Measurements from ENCODE around the gene SH3YL1.

Gene SH3YL1

GRCh38 chr2:270861-271260, 7.0 kb upstream of the SH3YL1 start:
- no peak overlapping the region for H3K4me3 Mint-ChIP-seq

GRCh38 chr2:269356-270030, 5.7 kb upstream of the SH3YL1 start:
- H3K4me1 Mint-ChIP-seq: peaks cover 49% of the 10 kb centered on the region
- ATAC-seq (no peak), DNase-seq (ENCODE audit: low spot score in 2 of 2) (no peak)
- no peak overlapping the region for H3K27ac Mint-ChIP-seq
- H3K4me3 Mint-ChIP-seq: no peak overlapping the region
- no peaks in the 10 kb centered on the region for H3K9me3 Mint-ChIP-seq
- H3K36me3 Mint-ChIP-seq: peaks cover 48% of the 10 kb centered on the region

More at GRCh38 chr2:270861-271260, 7.0 kb upstream of the SH3YL1 start:
- H3K9me3 Mint-ChIP-seq: no peaks in the 10 kb centered on the region
- no peak for DNase-seq (ENCODE audit: low spot score in 2 of 2)
- peaks cover 52% of the 10 kb centered on the region for H3K4me1 Mint-ChIP-seq
- ATAC-seq: no peak
- peaks cover 54% of the 10 kb centered on the region for H3K36me3 Mint-ChIP-seq
- H3K27ac Mint-ChIP-seq: no peak overlapping the region

- Mint-ChIP-seq H3K36me3 (peaks cover 42% of the 10 kb centered on the region), H3K4me3 (no peak overlapping the region), H3K4me1 (peaks cover 46% of the 10 kb centered on the region), H3K27ac (no peak overlapping the region), H3K9me3 (no peaks in the 10 kb centered on the region)
- DNase-seq (ENCODE audit: low spot score in 2 of 2) (no peak), ATAC-seq (no peak)
Measured at GRCh38 chr2:268323-268722, 4.5 kb upstream of the SH3YL1 start.

GRCh38 chr2:264493-265468, 949 bp upstream of the SH3YL1 start, which contains the start of gene ACP1:
Gene ACP1 (plus strand): TSS chr2:264947. CDS start chr2:264965, 18 bp downstream.
- DNase-seq (ENCODE audit: low spot score in 2 of 2) (peak; percentile 90 to 94), ATAC-seq (peak; percentile 90)
- Mint-ChIP-seq H3K27ac (peak within 1 kb of the TSS; percentile 94), H3K36me3 (peaks cover 21% of the 10 kb centered on the region), H3K9me3 (no peaks in the 10 kb centered on the region), H3K4me1 (peaks cover 33% of the 10 kb centered on the region), H3K4me3 (peak within 1 kb of the TSS; percentile 87)

GRCh38 chr2:263022-263738, 652 bp downstream of the SH3YL1 start:
- Mint-ChIP-seq H3K4me3 (peak overlapping the region; percentile 87), H3K27ac (no peak overlapping the region), H3K9me3 (peaks cover 6% of the 10 kb centered on the region), H3K4me1 (peaks cover 21% of the 10 kb centered on the region), H3K36me3 (peaks cover 21% of the 10 kb centered on the region)
- DNase-seq (ENCODE audit: low spot score in 2 of 2) (no peak), ATAC-seq (no peak)

GRCh38 chr2:262117-262516, 1.7 kb downstream of the SH3YL1 start:
- Mint-ChIP-seq H3K4me1 (peaks cover 10% of the 10 kb centered on the region), H3K36me3 (peaks cover 16% of the 10 kb centered on the region), H3K4me3 (no peak overlapping the region), H3K27ac (no peak overlapping the region), H3K9me3 (peaks cover 11% of the 10 kb centered on the region)
- ATAC-seq (no peak), DNase-seq (ENCODE audit: low spot score in 2 of 2) (no peak)

GRCh38 chr2:260507-261161, 3.2 kb downstream of the SH3YL1 start:
- Mint-ChIP-seq H3K36me3 (peaks cover 13% of the 10 kb centered on the region), H3K4me1 (no peaks in the 10 kb centered on the region), H3K9me3 (peaks cover 11% of the 10 kb centered on the region), H3K4me3 (no peak overlapping the region), H3K27ac (no peak overlapping the region)
- DNase-seq (ENCODE audit: low spot score in 2 of 2) (no peak), ATAC-seq (no peak)

GRCh38 chr2:259789-260331, 4.0 kb downstream of the SH3YL1 start:
- H3K36me3 Mint-ChIP-seq: peaks cover 6% of the 10 kb centered on the region
- H3K9me3 Mint-ChIP-seq: peaks cover 11% of the 10 kb centered on the region
- no peak for DNase-seq (ENCODE audit: low spot score in 2 of 2)
- no peak overlapping the region for H3K4me3 Mint-ChIP-seq
- H3K27ac Mint-ChIP-seq: no peak overlapping the region
- ATAC-seq: no peak
- no peaks in the 10 kb centered on the region for H3K4me1 Mint-ChIP-seq

- H3K4me3 Mint-ChIP-seq: no peak overlapping the region
- no peaks in the 10 kb centered on the region for H3K4me1 Mint-ChIP-seq
- ATAC-seq (no peak), DNase-seq (ENCODE audit: low spot score in 2 of 2) (no peak)
- H3K36me3 Mint-ChIP-seq: peaks cover 6% of the 10 kb centered on the region
- no peak overlapping the region for H3K27ac Mint-ChIP-seq
- peaks cover 11% of the 10 kb centered on the region for H3K9me3 Mint-ChIP-seq
Measured at GRCh38 chr2:258933-259332, 4.9 kb downstream of the SH3YL1 start.

- no peak for DNase-seq (ENCODE audit: low spot score in 2 of 2)
- H3K36me3 Mint-ChIP-seq: no peaks in the 10 kb centered on the region
- ATAC-seq: no peak
- H3K4me1 Mint-ChIP-seq: no peaks in the 10 kb centered on the region
- H3K4me3 Mint-ChIP-seq: no peak overlapping the region
- H3K27ac Mint-ChIP-seq: no peak overlapping the region
- peaks cover 11% of the 10 kb centered on the region for H3K9me3 Mint-ChIP-seq
Measured at GRCh38 chr2:257842-258241, 6.0 kb downstream of the SH3YL1 start.

GRCh38 chr2:257429-257828, 6.4 kb downstream of the SH3YL1 start:
- Mint-ChIP-seq H3K9me3 (peaks cover 11% of the 10 kb centered on the region), H3K36me3 (no peaks in the 10 kb centered on the region), H3K4me1 (no peaks in the 10 kb centered on the region), H3K27ac (no peak overlapping the region), H3K4me3 (no peak overlapping the region)
- DNase-seq (ENCODE audit: low spot score in 2 of 2) (no peak), ATAC-seq (no peak)

GRCh38 chr2:256094-256493, 7.7 kb downstream of the SH3YL1 start:
- ATAC-seq: no peak
- no peaks in the 10 kb centered on the region for H3K4me1 Mint-ChIP-seq
- no peak overlapping the region for H3K27ac Mint-ChIP-seq
- H3K9me3 Mint-ChIP-seq: peaks cover 11% of the 10 kb centered on the region
- no peaks in the 10 kb centered on the region for H3K36me3 Mint-ChIP-seq
- no peak for DNase-seq (ENCODE audit: low spot score in 2 of 2)
- H3K4me3 Mint-ChIP-seq: no peak overlapping the region

GRCh38 chr2:255195-255594, 8.6 kb downstream of the SH3YL1 start:
- H3K4me3 Mint-ChIP-seq: no peak overlapping the region
- H3K36me3 Mint-ChIP-seq: no peaks in the 10 kb centered on the region
- peaks cover 11% of the 10 kb centered on the region for H3K9me3 Mint-ChIP-seq
- H3K27ac Mint-ChIP-seq: no peak overlapping the region
- DNase-seq (ENCODE audit: low spot score in 2 of 2) (no peak), ATAC-seq (no peak)
- H3K4me1 Mint-ChIP-seq: no peaks in the 10 kb centered on the region

GRCh38 chr2:254241-254640, 9.6 kb downstream of the SH3YL1 start:
- H3K9me3 Mint-ChIP-seq: peaks cover 11% of the 10 kb centered on the region

More at GRCh38 chr2:254241-254640, 9.6 kb downstream of the SH3YL1 start:
- no peak overlapping the region for H3K27ac Mint-ChIP-seq
- H3K4me1 Mint-ChIP-seq: no peaks in the 10 kb centered on the region
- no peak overlapping the region for H3K4me3 Mint-ChIP-seq
- DNase-seq (ENCODE audit: low spot score in 2 of 2) (no peak), ATAC-seq (no peak)
- no peaks in the 10 kb centered on the region for H3K36me3 Mint-ChIP-seq
